ENCODE results near the gene LCNL1.
A peak's percentile ranks its signal among the peaks of the same experiment; 100 is the strongest.

LCNL1 gene

GRCh38 chr9:136947028-136947891 is 35.5 kb upstream of the LCNL1 start:
- no peak for ATAC-seq

GRCh38 chr9:136947955-136948510 is 34.8 kb upstream of the LCNL1 start:
- ATAC-seq: no peak

- ATAC-seq: no peak
Observed at GRCh38 chr9:136949239-136949816, 33.5 kb upstream of the LCNL1 start.

- peak; percentile 97 to 98 for ATAC-seq
Observed at GRCh38 chr9:136949817-136950655, 32.8 kb upstream of the LCNL1 start.

- ATAC-seq: no peak
Observed at GRCh38 chr9:136950656-136951276, 32.0 kb upstream of the LCNL1 start.

- no peak for ATAC-seq
Observed at GRCh38 chr9:136951541-136952320, 31.1 kb upstream of the LCNL1 start, which contains the start of gene LCN12. LCN12 (plus strand) TSS chr9:136952273; CDS start chr9:136952328, 55 bp downstream.

GRCh38 chr9:136952321-136952850 is 30.4 kb upstream of the LCNL1 start:
- no peak for ATAC-seq

GRCh38 chr9:136952876-136953770 is 29.7 kb upstream of the LCNL1 start:
- no peak for ATAC-seq

GRCh38 chr9:136953771-136954269 is 29.0 kb upstream of the LCNL1 start:
- no peak for ATAC-seq

GRCh38 chr9:136954270-136955083 is 28.3 kb upstream of the LCNL1 start:
- ATAC-seq: no peak

GRCh38 chr9:136955202-136955942 is 27.4 kb upstream of the LCNL1 start:
- ATAC-seq: no peak

- ATAC-seq: no peak
Observed at GRCh38 chr9:136955943-136956335, 26.9 kb upstream of the LCNL1 start.

GRCh38 chr9:136956604-136957003 is 26.2 kb upstream of the LCNL1 start:
- no peak for ATAC-seq

- ATAC-seq: no peak
Observed at GRCh38 chr9:136957461-136957860, 25.3 kb upstream of the LCNL1 start.

GRCh38 chr9:136957901-136958300 is 24.9 kb upstream of the LCNL1 start:
- no peak for ATAC-seq

GRCh38 chr9:136958473-136958872 is 24.3 kb upstream of the LCNL1 start:
- ATAC-seq: no peak

- peak in 1 of 2 donors; percentile 18 for ATAC-seq
Observed at GRCh38 chr9:136958898-136959850, 23.6 kb upstream of the LCNL1 start.

Data from activated CD4-positive, CD25-positive, alpha-beta regulatory T cell treated with anti-CD3 and anti-CD28 coated beads, Interleukin-2, amount 50 U/mL, for 24 hours (primary cell).